ENCODE data around the gene DPP9.

Gene DPP9

DNA sequence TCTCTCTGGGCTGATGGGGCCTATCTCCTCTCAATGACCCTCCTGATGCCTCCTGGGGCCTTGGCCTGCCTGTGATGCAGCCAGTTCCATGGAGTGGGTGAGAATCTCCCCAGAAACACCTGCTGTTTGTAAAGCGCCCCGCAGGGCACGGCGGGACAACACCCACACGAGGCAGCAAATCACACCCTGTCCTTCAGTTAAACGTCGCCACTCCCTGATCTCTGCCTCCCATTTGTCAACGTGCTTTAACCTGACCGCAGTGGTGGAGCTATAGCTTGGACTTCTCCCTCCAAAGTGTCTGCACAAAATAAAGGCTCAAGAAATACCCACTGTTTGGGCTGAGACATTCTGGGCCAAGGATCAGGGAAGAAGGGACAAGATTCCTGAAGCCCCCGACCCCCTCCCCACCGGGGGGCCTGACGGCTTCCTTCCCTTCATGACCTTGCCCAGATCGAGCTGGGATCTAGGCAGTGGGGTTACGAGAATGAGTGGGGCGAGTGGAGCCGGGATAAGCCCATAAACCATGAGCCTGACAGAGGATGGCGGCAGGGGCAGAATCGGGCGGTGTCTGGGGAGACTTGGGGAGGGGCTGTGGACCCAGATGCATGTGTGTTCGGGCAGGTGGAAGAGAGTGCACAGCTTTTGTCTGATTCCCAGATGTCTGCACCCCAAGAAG, 61.5 kb downstream of the DPP9 start:
- in situ Hi-C loops (cut with MboI; ENCODE audit: low sequenced_read_pairs), result no loop called here

DNA sequence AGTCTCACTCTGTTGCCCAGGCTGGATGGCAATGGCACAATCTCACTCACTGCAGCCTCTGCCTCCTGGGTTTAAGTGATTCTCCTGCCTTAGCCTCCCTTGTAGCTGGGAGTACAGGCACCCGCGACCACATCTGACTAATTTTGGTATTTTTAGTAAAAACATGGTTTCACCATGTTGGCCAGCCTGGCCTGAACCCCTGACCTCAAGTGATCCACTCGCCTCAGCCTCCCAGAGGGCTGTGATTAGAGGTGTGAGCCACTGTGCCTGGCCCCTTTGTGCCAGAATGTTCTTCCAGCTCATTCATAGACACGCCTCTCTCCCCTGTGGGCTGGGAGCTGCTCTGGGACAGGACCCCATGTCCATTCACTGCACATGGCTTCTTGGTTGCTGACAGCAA, 62.6 kb downstream of the DPP9 start:
- in situ Hi-C loops (cut with MboI; ENCODE audit: low sequenced_read_pairs), result no loop called here

DNA sequence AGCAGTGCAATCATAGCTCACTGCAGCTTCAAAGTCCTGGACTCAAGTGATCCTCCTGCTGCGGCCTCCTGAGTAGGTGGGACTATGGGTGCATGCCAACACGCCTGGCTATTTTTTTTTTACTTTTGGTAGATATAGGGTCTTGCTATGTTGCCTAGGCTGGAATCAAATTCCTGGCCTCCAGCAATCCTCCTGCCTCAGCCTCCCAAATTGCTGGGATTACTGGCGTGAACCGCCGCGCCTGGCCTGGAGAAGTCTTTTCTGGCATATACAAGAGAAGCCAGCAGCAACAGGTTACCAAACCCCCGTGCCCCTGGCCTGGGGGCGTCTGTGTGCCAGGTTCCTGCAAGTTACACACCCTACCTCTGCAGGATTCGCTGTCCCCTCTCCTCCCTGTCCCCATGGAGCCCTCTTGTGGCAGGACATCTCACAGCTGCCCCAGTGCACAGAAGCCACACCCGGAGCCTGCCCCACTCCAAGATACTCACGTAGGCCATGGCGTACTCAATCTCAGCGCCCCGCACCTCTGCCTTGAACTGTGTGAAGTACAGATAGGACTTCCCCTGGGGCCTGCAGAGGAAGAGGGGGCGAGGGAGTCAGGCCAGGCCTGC, 63.4 kb downstream of the DPP9 start:
- in situ Hi-C loops (cut with MboI; ENCODE audit: low sequenced_read_pairs), result no loop called here

DNA sequence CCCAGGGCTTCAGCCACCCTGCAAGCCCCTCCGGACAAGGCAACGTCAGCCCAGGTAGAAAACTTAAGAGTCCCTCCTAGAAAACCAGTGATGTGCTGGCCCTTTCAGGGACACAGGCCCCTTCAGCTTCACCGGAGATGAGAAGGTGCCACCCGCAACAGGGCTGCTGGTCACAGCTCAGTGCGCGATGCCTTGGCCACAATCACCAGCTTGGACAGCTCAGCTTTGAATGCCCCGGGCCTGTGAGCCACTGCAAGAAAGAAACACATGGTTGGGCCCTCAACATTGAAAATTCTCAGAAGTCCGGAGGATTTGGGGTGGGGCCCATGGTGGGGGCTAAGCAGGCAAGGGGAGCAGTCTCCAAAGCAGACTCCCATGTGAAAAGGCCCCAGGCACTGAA, 65.8 kb downstream of the DPP9 start:
- in situ Hi-C loops (cut with MboI; ENCODE audit: low sequenced_read_pairs), result no loop called here

DNA sequence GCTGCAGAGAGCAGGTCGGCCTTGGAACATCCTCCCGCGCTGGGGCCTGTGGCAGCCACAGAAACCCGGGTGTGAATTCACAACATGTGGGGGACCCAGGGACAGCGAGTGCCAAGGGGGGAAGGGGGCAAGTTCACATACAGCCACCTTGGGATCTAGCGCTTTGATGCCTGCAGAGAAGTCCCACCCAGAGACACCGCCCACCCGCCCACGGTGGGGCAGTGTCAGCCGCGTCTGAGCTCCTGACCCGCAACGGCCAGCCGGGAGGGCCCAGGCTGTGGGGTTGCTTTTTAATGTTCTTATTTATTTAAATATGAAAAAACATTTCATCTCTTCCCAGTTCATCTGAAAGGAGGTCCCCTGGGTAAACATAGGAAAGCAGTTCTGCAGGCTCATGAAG, 66.4 kb downstream of the DPP9 start:
- in situ Hi-C loops (cut with MboI; ENCODE audit: low sequenced_read_pairs), result no loop called here

DNA sequence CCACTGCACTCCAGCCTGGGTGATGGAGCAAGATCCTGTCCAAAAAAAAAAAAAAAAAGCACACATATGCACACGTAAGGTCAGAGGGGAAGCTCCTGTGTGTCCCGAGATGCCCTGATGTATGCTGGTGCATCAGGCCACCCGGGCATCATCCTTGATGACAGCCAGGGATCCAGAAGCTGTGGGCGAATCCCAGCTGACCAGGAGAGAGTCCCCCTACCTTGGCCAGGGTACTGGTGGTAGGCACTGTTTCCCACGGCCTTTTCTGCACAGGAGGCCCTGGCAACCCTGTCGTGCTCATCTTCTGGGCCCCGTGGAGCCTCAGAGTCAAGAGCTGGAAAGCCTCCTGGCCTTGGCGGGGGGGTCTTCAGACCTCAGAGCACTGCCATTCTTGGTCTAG, 67.5 kb downstream of the DPP9 start:
- in situ Hi-C loops (cut with MboI; ENCODE audit: low sequenced_read_pairs), result no loop called here

DNA sequence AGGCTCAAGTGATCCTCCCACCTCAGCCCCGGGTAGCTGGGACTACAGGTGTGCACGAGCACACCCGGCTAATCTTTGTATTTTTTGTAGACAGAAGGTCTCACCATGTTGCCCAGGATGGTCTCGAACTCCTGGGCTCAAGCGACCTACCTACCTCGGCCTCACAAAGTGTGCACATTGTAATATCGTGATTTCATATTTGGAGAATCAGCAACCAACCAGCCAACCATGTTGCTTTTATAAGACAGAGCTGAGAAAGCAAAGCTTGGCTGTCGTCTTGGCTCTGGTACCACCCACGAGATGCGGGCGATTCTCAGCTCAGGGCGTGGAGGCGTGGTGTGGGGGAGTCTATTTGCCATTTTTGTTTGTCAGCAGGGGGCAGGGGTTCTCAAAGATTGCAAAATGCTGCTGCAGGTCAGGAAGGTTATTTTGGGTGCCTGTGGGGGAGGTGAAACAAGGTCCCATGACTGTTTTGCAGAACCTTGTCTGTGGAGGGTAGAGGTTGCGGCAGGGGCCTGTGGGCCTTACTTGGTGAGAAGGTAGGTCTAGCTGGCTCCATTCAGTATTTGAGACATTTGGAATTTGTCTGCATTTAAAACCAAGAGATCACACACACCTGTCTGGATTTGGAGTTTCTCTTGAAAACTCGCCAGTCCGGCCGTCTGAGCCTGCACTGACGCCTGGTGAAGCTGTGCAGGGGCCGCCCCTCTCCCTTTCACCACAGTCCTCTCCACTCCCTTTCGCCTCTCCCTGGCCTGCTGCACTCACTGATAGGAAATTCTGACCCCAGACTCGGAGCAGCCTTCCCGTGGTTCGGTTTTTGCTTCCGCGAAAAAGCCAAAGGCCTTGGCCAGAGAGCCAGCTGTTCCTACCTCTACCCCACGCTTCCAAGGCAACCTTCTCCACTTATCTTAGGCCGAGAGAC, 68.9 kb downstream of the DPP9 start:
- in situ Hi-C loops (cut with MboI; ENCODE audit: low sequenced_read_pairs), result no loop called here

DNA sequence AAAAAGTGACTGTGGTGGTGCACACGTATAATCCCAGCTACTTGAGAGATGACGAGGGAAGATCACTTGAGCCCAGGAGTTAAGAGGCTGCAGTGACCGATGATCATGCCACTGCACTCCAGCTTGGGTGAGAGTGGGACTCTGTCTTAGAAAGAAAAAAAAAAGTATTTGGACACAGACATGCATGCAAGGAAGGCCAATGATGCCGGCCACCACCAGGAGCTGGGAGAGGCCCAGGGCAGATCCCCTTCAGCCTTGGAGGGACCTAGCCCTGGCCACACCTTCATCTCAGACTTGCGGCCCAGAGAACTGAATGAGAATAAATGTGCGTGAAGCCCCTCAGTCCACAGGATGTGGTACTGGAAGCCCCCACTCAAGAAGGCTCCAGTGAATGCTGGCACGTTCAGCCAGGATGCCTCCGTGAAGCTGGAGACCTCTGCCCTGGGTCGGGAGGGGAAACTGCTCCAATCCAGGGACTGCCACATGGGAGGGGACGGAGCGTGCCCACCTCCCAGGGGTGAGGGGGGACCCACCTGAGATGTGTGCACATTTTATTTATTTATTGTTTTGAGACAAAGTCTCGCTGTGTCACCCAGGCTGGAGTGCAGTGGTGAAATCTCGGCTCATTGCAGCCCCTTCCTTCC, 69.7 kb downstream of the DPP9 start:
- in situ Hi-C loops (cut with MboI; ENCODE audit: low sequenced_read_pairs), result no loop called here

DNA sequence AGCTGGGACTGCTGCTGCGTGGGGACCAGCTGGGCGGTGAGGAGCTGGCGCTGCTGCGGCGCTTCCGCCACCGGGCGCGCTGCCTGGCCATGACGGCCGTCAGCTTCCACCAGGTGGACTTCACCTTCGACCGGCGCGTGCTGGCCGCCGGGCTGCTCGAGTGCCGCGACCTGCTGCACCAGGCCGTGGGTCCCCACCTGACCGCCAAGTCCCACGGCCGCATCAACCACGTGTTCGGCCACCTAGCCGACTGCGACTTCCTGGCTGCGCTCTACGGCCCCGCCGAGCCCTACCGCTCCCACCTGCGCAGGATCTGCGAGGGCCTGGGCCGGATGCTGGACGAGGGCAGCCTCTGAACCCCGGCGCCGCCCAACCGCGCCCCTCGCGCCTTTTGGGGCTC, 71.6 kb downstream of the DPP9 start:
- in situ Hi-C loops (cut with MboI; ENCODE audit: low sequenced_read_pairs), result no loop called here

DNA sequence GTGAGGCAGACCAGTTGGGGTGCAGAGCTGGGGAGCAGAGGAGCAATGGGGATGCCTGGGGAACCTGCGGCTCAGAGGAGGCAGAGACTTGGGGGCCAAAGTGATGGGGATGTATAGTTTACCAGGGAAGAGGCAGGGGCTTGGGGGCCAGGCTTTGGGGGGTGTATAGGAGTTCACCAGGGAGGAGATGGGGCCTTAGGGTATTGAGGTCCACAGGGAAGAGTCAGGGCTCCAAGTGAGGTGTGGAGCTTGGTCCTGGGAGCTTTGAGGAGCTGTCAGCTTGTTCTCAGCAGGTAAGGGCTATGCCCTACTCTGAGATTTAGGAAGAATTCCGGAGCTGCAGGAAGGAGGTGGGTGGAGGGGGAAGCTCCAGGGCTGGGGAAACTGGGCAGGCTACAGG, 73.5 kb downstream of the DPP9 start:
- in situ Hi-C loops (cut with MboI; ENCODE audit: low sequenced_read_pairs), result no loop called here

DNA sequence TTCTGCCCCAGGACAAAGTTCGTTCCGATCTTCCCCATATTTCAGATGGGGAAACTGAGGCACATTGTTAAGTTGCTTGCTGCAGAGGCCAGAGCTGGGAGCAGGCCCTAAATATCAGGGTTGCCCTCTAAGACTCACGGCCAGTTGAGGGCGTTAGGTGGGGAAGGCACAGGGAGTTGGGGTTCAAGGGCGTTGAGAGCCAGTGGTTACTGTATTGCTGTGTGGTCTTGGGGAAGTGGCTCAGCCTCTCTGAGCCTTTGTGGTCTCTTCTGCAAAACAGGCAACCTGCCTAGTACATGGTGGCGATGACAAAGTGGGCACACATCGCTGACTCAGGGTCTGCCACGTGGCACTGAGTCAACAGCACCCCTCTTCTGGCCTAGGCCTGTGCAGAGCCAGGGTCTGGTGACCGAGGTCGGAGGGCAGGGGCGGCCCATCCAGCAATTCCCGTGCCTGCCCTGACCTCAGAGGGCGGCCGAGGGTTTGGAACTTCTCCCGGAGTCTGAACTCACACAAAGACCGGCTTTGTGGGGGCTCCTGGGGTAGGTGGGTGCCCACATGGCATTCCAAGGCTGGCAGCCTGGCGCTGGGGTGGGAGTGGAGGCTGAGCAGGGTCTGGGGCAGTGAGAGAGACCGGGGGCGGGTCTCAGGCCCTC, 74.1 kb downstream of the DPP9 start:
- in situ Hi-C loops (cut with MboI; ENCODE audit: low sequenced_read_pairs), result no loop called here

DNA sequence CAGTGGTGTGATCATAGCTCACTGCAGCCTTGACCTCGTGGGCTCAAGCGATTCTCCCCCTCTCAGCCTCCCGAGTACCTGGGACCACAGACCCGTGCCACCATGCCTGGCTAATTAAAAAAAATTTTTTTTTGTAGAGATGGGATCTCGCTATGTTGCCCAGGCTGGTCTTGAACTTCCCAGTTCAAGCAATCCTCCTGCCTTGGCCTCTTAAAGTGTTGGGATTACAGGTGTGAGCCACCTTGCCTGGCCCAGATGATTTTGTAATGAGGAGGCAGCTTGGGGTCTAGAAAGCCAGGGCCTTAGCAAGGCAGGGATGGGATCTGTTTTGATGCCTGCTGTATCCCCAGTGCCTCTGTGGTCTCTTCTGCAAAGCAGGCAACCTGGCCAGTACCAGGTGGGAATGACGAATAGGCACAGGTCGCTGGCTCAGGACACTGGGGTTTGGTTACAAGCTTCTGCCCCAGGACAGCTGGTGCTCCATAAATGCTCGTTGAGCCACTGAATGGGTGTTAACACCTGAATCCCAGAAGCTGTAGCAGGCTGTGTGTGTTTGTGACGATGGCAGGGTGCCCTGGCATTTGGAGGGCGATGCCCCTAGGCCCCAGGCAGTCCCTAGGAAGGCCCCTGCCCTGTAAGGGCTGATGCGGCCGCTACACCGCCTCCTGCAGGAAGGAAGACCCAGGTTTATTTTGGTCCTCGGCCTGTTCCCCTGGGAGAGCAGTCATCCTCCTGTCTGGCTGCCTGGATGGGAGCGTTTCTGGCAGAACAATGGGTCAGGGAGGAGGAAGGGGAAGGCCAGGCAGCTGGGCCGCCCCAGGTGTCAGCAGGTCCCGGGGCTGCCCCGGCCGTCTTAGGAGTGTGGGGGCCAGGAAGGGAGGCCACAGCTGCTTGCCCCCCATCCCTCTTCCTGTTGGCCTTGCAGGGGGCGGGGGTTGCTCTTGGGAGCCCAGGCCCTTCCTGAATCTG, 75.7 kb downstream of the DPP9 start:
- in situ Hi-C loops (cut with MboI; ENCODE audit: low sequenced_read_pairs), result no loop called here

DNA sequence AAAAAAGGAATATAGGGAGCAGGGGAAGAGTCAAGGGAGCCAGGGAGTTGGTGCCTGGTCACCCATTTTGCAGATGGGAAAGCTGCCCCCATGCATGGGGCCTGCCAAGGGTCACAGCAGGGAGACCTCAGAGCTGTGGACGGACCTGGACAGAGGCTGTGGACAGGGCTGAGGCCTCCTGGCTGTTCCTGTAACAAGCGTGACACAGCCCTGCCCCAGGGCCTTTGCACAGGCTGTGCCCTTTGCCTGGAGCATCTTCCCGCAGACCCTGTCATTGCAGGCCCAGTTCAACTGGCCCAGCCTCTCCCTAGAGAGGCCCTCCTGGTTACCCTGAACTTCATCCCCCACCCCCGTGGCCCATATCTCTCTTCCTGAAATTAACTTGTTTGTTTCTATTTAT, 77.9 kb downstream of the DPP9 start:
- in situ Hi-C loops (cut with MboI; ENCODE audit: low sequenced_read_pairs), result no loop called here

DNA sequence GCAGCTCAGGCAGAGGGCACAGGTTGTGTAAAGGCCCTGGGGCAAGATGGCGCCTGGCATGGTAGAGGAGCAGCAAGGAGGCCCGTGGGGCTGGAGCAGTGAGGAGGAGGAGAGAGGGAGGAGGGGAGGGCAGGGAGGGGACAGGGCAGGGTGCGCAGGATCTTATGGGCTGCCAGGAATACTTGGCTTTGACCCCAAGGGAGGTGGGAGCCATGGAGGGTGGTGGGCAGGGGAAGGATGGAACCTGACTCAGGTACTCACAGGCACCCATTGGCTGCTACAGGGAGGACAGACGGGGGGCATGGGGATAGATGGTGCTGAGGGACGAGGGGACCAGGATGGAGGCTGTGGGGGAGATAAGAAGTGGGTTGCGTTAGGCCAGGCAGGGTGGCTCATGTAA, 81.0 kb downstream of the DPP9 start:
- in situ Hi-C loops (cut with MboI; ENCODE audit: low sequenced_read_pairs), result no loop called here

DNA sequence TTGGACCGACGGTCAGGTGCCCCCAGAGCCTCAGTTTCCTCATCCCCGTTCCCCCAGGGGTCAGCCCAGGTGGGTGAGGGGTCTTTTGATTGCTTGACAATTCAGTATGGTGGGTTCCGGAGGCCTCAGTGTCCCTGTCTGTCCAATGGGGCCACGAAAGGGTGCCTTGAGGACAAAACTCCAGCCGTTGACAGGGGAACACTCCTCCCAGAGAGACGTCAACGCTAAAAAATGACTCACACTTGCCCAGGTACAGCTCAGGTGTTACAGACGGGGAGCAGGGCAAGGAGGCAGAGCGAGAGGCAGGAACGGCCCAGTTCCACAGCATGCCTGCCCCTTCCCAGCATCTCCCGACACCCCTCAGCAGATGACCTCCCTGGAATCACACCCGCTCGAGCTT, 82.5 kb downstream of the DPP9 start:
- in situ Hi-C loops (cut with MboI; ENCODE audit: low sequenced_read_pairs), result no loop called here

DNA sequence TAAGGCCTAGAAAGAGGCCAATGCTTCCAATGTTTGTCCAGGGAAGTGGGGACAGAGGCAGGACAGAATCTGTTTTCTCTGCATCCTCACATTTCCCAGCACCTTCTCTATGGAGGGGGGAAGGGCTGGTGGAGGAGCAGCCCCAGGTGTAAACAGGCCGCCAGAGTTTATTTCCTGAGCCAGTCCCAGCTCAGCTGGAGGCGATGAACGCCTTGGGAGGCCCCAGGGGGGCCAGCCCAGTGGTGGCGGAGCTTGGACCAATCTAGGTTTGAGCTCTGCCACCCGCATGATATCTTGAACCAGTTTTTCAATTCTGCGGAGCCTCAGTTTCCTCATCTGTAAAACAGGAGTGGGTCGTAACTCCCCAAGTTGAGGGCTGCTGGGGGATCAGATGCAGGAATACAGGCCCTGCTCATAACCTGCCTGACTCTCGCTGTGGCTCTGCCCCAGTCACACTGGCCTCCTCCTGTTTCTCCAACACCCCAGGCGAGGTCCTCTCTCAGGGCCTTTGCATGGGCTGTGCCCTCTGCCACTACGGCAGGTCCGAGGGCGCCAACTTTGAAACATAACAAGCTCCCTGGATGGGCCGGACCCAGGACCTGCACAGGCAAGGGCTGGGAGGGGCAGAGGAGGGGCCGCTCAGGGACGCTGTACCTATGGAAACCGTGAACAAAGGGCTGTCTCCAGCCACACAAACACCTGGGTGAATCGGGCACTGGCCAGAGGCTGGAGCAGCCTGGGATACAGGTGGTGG, 83.2 kb downstream of the DPP9 start:
- in situ Hi-C loops (cut with MboI; ENCODE audit: low sequenced_read_pairs), result no loop called here

DNA sequence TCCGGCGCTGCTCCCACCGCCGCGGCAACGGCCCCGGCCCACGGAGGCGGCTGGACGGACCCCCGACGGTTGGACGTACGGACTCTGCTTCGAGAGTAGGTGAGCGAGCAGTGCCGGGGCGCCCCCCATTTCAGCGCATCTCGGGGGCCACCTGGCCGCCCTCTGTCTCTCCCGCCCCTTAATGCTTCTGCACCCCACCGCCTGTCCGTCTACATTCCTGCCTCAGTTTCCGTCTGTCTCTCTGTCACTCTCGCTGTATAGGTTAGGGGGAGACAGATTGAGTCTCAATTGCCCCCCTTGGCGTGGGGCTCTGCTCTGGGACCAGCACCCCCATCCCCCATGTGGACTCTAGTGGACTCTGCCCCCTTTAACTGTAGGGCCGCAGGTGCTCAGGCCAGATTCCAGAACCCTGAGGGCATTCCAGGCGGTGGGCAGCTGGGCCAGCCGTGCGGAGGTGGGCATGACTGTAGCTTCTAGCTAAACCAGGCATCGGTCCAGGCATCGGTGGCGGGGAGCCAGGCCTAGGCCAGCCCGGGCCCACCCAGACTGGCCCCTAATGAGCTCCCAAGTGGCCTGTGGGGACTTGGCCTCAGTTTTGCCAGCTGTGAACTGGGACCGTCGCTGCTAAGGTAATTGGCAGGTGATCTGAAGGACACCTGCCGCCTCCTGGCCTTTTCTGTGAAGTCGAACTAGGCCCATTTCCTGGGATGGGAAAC, 84.0 kb downstream of the DPP9 start:
- in situ Hi-C loops (cut with MboI; ENCODE audit: low sequenced_read_pairs), result no loop called here

DNA sequence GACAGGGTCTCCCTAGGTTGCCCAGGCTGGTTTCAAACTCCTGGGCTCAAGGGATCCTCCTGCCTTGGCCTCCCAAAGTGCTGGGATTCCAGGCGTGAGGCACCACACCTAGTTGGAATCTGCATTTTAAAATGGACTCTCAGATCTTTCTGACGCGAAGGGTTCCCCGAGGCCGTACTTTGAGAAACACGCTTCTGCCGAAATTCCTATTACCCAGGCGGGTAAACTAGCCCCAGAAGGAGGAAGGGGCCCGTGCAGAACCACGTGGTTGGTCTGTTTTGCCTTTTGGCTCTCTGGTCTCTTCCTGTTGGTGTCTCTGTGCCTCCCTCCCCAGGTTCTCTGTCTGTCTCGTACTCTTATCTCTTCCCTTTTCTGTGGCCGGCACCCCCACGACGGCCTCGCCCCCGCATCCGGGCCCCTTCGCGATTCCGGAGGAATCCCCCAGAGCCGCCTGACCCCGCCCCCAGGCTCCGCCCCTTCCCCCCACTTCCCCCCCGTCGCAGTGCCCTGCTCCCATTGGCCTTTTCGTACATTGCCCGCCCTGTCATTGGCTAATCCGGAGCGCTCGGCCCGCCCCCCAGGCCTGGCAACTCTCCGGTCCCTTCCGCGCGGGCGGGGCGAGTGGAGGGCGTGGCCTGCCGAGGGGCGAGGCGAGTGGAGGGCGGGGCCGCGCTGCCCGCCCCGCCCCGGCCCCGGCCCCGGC, 84.7 kb downstream of the DPP9 start, which contains the start of gene TNFAIP8L1:
Gene TNFAIP8L1 (plus strand): TSS at position 689 of the 703 bp plus-strand sequence. CDS start 12,354 bp downstream, outside the sequence.
- in situ Hi-C loops (cut with MboI; ENCODE audit: low sequenced_read_pairs), result no loop called here

All from HL-60/S4 (cell line).